Left forelimb (tissue), 1 donor: ENCODE data around the gene KDM6B.
A peak's percentile ranks its signal among the peaks of the same experiment; 100 is the strongest.

ENCODE experiments used
- DNase-seq: peaks from one replicate; pipeline ENCODE4 v3.0.0-alpha.2; 2018; ENCODE audit warnings: low spot score

The KDM6B gene

DNA sequence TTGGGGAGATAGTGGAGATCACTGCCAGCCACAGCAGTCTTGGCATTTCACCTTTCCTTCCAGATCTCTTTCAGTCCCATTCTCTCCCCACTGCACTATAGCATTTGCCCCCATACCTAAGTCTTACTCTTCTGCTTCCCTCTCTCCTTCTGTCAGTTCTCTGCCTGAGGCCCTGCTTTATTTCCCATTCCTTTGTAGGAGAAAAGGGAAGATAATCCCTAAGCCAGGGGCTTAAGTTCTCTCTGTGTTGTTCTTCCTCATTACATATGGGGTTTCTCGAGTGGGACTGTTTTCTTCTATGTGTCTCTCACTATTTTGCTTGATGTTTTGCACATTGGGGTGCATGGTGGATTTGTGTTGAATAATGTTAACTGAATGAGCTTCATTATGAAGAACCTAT, 6.4 kb downstream of the KDM6B start:
- DNase-seq, result no peak

GRCh38 chr17:7840875-7841274, 6.9 kb downstream of the KDM6B start:
- no peak for DNase-seq

GRCh38 chr17:7841396-7841914, 7.4 kb downstream of the KDM6B start:
- DNase-seq, result peak; percentile 87

DNA sequence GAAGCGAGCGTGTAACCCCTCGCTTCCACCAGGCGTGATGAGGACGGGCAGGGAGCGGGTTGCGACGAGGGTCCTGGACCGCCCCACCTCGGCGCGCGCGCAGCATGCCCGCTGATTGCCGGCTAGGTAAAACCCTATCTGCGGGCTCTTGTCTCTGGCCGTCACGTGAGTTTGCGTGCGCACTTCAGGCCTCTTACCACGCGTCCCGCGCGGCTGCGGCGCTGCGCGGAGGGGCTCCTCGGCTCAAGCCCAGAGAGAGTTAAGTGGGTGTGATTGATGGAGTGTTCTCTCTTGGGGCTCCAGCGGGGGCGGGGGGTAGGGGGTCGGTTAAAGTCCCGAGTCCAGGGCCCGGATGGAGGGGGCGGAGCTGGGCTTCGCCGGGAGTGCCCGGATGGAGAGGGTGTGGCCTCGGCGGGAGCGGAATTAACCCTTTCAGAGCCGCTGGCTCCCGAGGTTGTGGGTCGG, 7.9 kb downstream of the KDM6B start:
- DNase-seq, result peak; percentile 97

DNA sequence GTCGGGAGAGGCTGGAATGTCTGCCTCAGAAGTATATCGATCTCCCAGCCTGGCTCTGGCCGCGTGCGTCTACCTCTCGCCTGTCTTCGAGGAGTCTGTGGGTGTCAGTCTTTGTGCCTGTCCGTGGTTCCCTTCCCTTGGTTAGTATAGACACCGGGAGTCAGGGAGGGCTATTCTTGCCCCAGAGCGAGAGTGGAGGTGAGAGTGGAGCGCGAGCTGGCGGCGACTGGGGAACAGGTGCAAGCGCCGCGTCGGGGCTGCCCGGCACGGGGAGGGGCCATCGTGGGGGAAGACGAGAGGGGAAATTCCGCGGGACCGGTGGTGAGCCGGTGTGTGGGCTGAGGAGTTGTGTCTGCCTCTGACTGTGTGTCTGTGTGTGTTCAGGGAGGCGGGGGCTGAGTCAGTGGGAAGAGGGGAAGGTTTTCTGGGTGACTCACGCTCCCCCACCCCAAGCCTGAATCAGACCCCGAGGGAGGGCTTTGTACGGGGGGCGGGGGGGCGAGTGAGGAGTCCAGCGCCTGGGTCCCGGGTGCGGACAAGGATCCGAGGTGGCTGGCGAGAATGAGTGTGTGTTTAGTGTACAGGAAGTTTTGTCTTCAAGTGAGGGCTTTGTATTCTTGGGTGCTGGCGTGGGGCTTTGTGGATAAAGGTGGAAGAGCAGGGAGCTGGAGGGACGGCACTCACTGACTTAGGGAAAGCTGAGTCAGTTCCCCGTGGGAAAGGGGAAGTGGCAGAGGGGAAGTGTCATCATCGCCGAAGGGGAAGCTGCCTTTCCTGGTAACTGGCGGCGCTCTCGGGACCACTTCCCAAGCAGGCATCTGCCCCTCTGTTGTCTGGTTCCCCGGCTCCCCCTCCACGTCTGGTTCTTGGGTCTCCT, 8.6 kb downstream of the KDM6B start:
- peak; percentile 78 for DNase-seq

- no peak for DNase-seq
These were observed 9.2 kb downstream of the KDM6B start for GRCh38 chr17:7843257-7843535.

DNA sequence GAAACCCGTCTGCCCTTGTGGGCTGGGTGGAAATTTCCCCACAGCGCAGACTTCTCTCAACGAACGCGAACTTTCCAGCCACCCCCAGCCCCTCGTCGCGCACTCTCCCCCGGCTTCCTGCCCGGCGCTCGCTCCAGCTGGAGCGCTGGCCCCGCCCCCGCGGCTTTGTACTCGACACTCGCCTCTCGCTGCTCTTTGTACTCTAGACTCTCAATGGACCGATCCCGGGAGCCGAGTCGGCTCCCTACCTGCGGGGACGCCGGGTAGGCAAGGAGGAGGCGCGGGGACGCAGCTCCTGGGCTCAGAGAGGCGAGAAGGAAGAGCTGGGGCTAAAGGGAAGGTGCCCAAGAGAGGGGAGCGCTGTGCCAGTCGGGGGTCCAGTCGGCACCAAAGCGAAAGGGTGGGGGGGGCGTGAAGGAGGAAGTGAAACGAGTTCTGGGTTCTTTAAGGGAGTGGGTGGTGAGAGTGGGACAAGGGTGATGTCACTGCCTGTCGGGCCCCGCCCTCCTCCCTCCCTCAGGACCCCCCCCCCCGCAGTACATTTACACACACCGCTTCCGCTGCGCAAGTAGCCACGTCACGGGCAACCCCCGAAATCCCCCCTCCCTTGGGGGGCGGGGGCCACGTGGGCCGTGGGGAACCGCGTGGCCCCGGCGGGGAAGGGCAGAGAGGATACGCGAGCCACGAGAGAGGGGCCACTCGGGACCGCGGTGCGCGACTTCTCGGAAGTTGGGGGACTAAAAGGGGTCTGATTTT, 9.7 kb downstream of the KDM6B start:
- DNase-seq, result peak; percentile 85

GRCh38 chr17:7844292-7845154, 10.5 kb downstream of the KDM6B start:
- peak; percentile 90 for DNase-seq

DNA sequence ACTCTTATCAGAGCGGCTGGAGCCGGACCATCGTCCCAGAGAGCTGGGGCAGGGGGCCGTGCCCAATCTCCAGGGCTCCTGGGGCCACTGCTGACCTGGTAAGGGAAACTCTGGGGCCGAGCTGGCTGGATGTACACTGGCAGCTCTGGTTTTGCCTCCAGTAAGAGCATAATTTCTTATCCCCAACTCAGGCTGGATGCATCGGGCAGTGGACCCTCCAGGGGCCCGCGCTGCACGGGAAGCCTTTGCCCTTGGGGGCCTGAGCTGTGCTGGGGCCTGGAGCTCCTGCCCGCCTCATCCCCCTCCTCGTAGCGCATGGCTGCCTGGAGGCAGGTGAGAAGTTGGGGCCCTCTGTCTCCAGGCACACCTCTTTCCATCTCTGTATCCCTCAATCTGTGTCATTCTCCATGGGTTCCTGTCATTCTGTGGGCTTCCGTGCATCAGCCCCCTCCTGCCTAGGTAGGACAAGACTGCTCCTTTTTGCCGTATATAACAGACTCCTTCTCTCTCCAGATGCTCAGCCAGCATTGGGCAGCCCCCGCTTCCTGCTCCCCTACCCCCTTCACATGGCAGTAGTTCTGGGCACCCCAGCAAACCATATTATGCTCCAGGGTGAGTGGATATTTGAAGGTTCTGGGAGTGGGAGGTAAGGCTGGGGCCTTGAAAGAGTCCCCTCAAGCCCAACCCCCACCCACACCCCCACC, 11.5 kb downstream of the KDM6B start:
- DNase-seq, result no peak

DNA sequence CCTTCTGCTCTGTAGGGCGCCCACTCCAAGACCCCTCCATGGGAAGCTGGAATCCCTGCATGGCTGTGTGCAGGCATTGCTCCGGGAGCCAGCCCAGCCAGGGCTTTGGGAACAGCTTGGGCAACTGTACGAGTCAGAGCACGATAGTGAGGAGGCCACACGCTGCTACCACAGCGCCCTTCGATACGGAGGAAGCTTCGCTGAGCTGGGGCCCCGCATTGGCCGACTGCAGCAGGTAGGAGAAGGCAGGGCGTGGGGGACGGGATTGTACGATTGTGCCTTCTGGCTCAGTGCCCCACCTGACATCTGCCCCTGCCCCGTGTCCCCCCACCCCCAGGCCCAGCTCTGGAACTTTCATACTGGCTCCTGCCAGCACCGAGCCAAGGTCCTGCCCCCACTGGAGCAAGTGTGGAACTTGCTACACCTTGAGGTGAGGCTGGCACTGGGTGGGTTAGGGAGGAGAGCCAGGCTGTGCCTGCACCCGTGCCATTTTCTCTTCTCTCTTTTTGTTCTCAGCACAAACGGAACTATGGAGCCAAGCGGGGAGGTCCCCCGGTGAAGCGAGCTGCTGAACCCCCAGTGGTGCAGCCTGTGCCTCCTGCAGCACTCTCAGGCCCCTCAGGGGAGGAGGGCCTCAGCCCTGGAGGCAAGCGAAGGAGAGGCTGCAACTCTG, 12.2 kb downstream of the KDM6B start:
- DNase-seq, result peak; percentile 37

GRCh38 chr17:7846765-7847661, 13.0 kb downstream of the KDM6B start:
- DNase-seq, result peak; percentile 57

- peak; percentile 61 for DNase-seq
These were observed 14.1 kb downstream of the KDM6B start for GRCh38 chr17:7848131-7848579.

DNA sequence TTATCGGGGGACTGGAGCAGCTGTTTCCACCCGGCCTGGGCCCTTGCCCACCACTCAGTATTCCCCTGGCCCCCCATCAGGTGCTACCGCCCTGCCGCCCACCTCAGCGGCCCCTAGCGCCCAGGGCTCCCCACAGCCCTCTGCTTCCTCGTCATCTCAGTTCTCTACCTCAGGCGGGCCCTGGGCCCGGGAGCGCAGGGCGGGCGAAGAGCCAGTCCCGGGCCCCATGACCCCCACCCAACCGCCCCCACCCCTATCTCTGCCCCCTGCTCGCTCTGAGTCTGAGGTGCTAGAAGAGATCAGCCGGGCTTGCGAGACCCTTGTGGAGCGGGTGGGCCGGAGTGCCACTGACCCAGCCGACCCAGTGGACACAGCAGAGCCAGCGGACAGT, 14.7 kb downstream of the KDM6B start:
- DNase-seq, result peak; percentile 53

DNA sequence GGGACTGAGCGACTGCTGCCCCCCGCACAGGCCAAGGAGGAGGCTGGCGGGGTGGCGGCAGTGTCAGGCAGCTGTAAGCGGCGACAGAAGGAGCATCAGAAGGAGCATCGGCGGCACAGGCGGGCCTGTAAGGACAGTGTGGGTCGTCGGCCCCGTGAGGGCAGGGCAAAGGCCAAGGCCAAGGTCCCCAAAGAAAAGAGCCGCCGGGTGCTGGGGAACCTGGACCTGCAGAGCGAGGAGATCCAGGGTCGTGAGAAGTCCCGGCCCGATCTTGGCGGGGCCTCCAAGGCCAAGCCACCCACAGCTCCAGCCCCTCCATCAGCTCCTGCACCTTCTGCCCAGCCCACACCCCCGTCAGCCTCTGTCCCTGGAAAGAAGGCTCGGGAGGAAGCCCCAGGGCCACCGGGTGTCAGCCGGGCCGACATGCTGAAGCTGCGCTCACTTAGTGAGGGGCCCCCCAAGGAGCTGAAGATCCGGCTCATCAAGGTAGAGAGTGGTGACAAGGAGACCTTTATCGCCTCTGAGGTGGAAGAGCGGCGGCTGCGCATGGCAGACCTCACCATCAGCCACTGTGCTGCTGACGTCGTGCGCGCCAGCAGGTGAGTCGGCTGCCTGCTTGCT, 15.2 kb downstream of the KDM6B start:
- peak; percentile 55 for DNase-seq

- peak; percentile 42 for DNase-seq
These were observed 15.9 kb downstream of the KDM6B start for GRCh38 chr17:7849751-7850504.

DNA sequence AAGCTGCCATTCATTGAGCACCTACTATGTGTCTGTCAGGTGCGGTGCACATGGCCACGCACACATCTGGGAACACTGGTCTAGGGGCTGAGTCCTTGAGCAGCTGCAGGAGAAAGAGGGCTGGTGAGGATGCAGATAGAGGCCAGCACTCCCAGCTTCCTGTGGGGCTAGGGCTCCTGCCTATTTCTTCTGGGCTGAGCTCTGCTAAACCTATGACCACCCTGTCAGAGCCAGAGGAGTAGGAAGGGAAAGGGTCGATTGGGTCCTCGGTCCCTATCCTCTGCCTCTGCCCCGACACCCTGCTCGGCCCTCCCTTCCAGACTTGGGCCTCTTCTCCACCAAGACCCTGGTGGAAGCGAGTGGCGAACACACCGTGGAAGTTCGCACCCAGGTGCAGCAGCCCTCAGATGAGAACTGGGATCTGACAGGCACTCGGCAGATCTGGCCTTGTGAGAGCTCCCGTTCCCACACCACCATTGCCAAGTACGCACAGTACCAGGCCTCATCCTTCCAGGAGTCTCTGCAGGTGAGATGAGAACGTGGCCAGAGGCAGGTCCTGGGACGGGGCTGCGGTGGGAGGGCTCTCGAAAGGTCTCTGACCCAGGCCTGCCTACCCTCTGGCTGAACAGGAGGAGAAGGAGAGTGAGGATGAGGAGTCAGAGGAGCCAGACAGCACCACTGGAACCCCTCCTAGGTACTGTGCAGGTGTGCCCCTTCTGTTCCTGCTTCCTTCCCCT, 16.9 kb downstream of the KDM6B start:
- peak; percentile 63 for DNase-seq

GRCh38 chr17:7851438-7852261, 17.6 kb downstream of the KDM6B start:
- DNase-seq, result peak; percentile 92
